Sigmoid colon (tissue), 7 donors: ENCODE data around the gene IGSF6. TPM values are rescaled to one million over a fixed set of nuclear protein-coding genes. Genes with fewer than 3 reads are reported as not detected.
"Not testable (repeated sequence)": the region's sequence is repeated elsewhere in the genome, so short reads cannot be mapped to it uniquely, and the experiment has no call there.

Experiments used
- DNase-seq: peaks from one replicate; pipeline ENCODE4 v3.0.0-alpha.2; 2019
- H3K27ac ChIP-seq, 4 donors: fragments of 200-600 bp; sonication (generic); one replicate each; pipeline ENCODE4 v1.5.1; 2016 to 2019; ENCODE audit warnings: mild to moderate bottlenecking in 1 of 4
- H3K27me3 ChIP-seq, 3 donors: fragments of 200-600 bp; sonication (generic); one replicate each; pipeline ENCODE4 v1.5.1; 2019; ENCODE audit warnings: mild to moderate bottlenecking in 1 of 3
- H3K36me3 ChIP-seq, 4 donors: fragments of 200-600 bp; sonication (generic); one replicate each; pipeline ENCODE4 v1.5.1; 2016 to 2019
- H3K4me1 ChIP-seq, 4 donors: fragments of 200-600 bp; sonication (generic); one replicate each; pipeline ENCODE4 v1.5.1; 2017 to 2019
- H3K4me3 ChIP-seq, 4 donors: fragments of 200-600 bp; sonication (generic); one replicate each; pipeline ENCODE4 v1.5.1; 2017 to 2019; ENCODE audit warnings: mild to moderate bottlenecking in 2 of 4, moderate library complexity in 1 of 4
- H3K9me3 ChIP-seq, 4 donors: fragments of 200-600 bp in 3 of 4; sonication (generic) in 3 of 4; one replicate each; pipeline versions ENCODE4 v1.5.1 to v1.6.1; 2013 to 2019
- CTCF ChIP-seq, 4 experiments: fragments of 450-650 bp in 3 of 4; fragments of 200-600 bp in 1 of 4; IDR thresholded peaks; one replicate each; pipeline ENCODE4 v1.5.1; 2016 to 2019; ENCODE audit warnings: antibody characterized with exemption in 4 of 4, mild to moderate bottlenecking in 3 of 4, moderate library complexity in 2 of 4
- EP300 ChIP-seq, 4 donors: sonication (generic); formaldehyde crosslinking; IDR thresholded peaks; one replicate each; pipeline ENCODE4 v1.6.1; 2017; ENCODE audit warnings: antibody characterized with exemption in 4 of 4
- POLR2A ChIP-seq, 2 donors: fragments of 450-650 bp; IDR thresholded peaks; one replicate each; pipeline ENCODE4 v1.6.1; 2016; ENCODE audit warnings: antibody characterized with exemption in 2 of 2, mild to moderate bottlenecking in 2 of 2, moderate library complexity in 2 of 2
- POLR2AphosphoS5 ChIP-seq, 4 donors: sonication (generic); formaldehyde crosslinking; IDR thresholded peaks; one replicate each; pipeline ENCODE4 v1.6.1; 2017; ENCODE audit warnings: antibody characterized with exemption in 4 of 4
- WGBS, 2 donors: extraction: QIAGEN DNeasy Blood & Tissue Kit; methylation state at CpG; one replicate each; pipeline ENCODE4 v1.1.7; 2013; 5-methylcytosine and 5-hydroxymethylcytosine counted together
- intact Hi-C: fragments of 100-400 bp; cut with DNase I; formaldehyde crosslinking; loops from one replicate; pipeline ENCODE4 v1.15.1; 2023
- polyA plus RNA-seq, 3 donors: library from polyadenylated mRNA; stranded (reverse); fragments of 200-250 nt; gene quantifications; one replicate each; pipeline ENCODE4 v1.2.3, GENCODE V29; 2013
- total RNA-seq, 4 donors: library from RNA; depleted of rRNA; stranded (reverse); fragments of >200 nt; gene quantifications; one replicate each; pipeline ENCODE4 v1.1.0, GENCODE V29; 2016
- donor health status: healthy with polysubstance abuse.
- donor health status: Bipolar disorder and iron deficiency.
- donor health status: healthy.

IGSF6 gene
- total and polyA plus RNA-seq, 7 donors = 0.83 to 14.1 (median 3.0) TPM

- Histone ChIP-seq H3K27ac (no peak overlapping the region), H3K36me3 (no peaks in the 10 kb centered on the region), H3K27me3 (no peaks in the 10 kb centered on the region), H3K4me1 (peaks cover 0 to 77% (median 40%) of the 10 kb centered on the region in 4 donors), H3K9me3 (no peaks in the 10 kb centered on the region), H3K4me3 (no peak overlapping the region)
- WGBS, 2 donors = 69 to 88% methylated on average over 3 of the region's 3 CpGs
- DNase-seq = no peak
- intact Hi-C loops = no loop called here
- TF ChIP-seq EP300 (IDR thresholded peaks at IDR 0.05) = no peak
- no peak for TF ChIP-seq POLR2AphosphoS5 (IDR thresholded peaks at IDR 0.05)
Observed at GRCh38 chr16:21608639-21609328, 43.6 kb downstream of the IGSF6 start.

- DNase-seq, H3K9me3 ChIP-seq, H3K27me3 ChIP-seq, H3K36me3 ChIP-seq, intact Hi-C loops, H3K4me3 ChIP-seq, H3K27ac ChIP-seq: not testable (repeated sequence)
- 42 to 78% methylated on average over 8 of the region's 8 CpGs for WGBS, 2 donors
- peaks cover 0 to 76% (median 40%) of the 10 kb centered on the region in 4 donors for H3K4me1 ChIP-seq
Observed at GRCh38 chr16:21605848-21606247, 46.6 kb downstream of the IGSF6 start.

- H3K27me3 ChIP-seq = no peaks in the 10 kb centered on the region
- no peak for DNase-seq
- H3K4me1 ChIP-seq = peaks cover 0 to 65% (median 32%) of the 10 kb centered on the region in 4 donors
- 69 to 77% methylated on average over 3 of the region's 3 CpGs for WGBS, 2 donors
- TF ChIP-seq POLR2A (IDR thresholded peaks at IDR 0.05) = no peak
- TF ChIP-seq POLR2AphosphoS5 (IDR thresholded peaks at IDR 0.05) = no peak
- TF ChIP-seq EP300 (IDR thresholded peaks at IDR 0.05) = no peak
- TF ChIP-seq CTCF (IDR thresholded peaks at IDR 0.05) = no peak
- no peaks in the 10 kb centered on the region for H3K9me3 ChIP-seq
- H3K36me3 ChIP-seq = no peaks in the 10 kb centered on the region
- H3K27ac ChIP-seq = no peak overlapping the region
- intact Hi-C loops = loop anchor here (5.0 kb wide), 1 partner anchor 348 kb away; the partner anchor contains the start of gene UQCRC2
- H3K4me3 ChIP-seq = no peak overlapping the region
Observed at GRCh38 chr16:21603928-21604327, 48.5 kb downstream of the IGSF6 start.

- H3K4me1 ChIP-seq = peaks cover 0 to 59% (median 28%) of the 10 kb centered on the region in 4 donors
- H3K27ac ChIP-seq = no peak overlapping the region
- intact Hi-C loops = loop anchor here (5.0 kb wide), 1 partner anchor 350 kb away; the partner anchor contains the start of gene UQCRC2
- TF ChIP-seq POLR2AphosphoS5 (IDR thresholded peaks at IDR 0.05) = no peak
- TF ChIP-seq CTCF (IDR thresholded peaks at IDR 0.05) = no peak
- no peak for TF ChIP-seq EP300 (IDR thresholded peaks at IDR 0.05)
- no peak for TF ChIP-seq POLR2A (IDR thresholded peaks at IDR 0.05)
- DNase-seq = no peak
- H3K9me3 ChIP-seq = no peaks in the 10 kb centered on the region
- H3K36me3 ChIP-seq = no peaks in the 10 kb centered on the region
- H3K4me3 ChIP-seq = no peak overlapping the region
- no peaks in the 10 kb centered on the region for H3K27me3 ChIP-seq
- WGBS, 2 donors = 89 to 94% methylated on average over 3 of the region's 3 CpGs
Observed at GRCh38 chr16:21602785-21603184, 49.6 kb downstream of the IGSF6 start.

GRCh38 chr16:21600031-21600773 lies 52.2 kb downstream of the IGSF6 start:
- no peaks in the 10 kb centered on the region for H3K27me3 ChIP-seq
- no peak for TF ChIP-seq CTCF (IDR thresholded peaks at IDR 0.05)
- TF ChIP-seq EP300 (IDR thresholded peaks at IDR 0.05) = no peak
- peak in 2 of 4 donors; percentile 29 to 38 for TF ChIP-seq POLR2AphosphoS5 (IDR thresholded peaks at IDR 0.05)
- TF ChIP-seq POLR2A (IDR thresholded peaks at IDR 0.05) = no peak
- no peak for DNase-seq
- no peaks in the 10 kb centered on the region for H3K36me3 ChIP-seq
- H3K27ac ChIP-seq = peak overlapping the region; percentile 93 to 97 (median 96)
- intact Hi-C loops = loop anchor here (5.0 kb wide), 1 partner anchor 352 kb away; the partner anchor contains the start of gene UQCRC2
- H3K4me1 ChIP-seq = peaks cover 0 to 44% (median 24%) of the 10 kb centered on the region in 4 donors
- WGBS, 2 donors = 1% methylated on average over 52 of the region's 52 CpGs
- H3K9me3 ChIP-seq = no peaks in the 10 kb centered on the region
- H3K4me3 ChIP-seq = peak overlapping the region; percentile 72 to 94 (median 86)
